ENCODE results near the gene EXOC6B. TPM values are rescaled to one million over a fixed set of nuclear protein-coding genes. Genes with fewer than 3 reads are reported as not detected.

Gene EXOC6B
- total RNA-seq, 1 donor from 2014 or later = 7.7 TPM

DNA sequence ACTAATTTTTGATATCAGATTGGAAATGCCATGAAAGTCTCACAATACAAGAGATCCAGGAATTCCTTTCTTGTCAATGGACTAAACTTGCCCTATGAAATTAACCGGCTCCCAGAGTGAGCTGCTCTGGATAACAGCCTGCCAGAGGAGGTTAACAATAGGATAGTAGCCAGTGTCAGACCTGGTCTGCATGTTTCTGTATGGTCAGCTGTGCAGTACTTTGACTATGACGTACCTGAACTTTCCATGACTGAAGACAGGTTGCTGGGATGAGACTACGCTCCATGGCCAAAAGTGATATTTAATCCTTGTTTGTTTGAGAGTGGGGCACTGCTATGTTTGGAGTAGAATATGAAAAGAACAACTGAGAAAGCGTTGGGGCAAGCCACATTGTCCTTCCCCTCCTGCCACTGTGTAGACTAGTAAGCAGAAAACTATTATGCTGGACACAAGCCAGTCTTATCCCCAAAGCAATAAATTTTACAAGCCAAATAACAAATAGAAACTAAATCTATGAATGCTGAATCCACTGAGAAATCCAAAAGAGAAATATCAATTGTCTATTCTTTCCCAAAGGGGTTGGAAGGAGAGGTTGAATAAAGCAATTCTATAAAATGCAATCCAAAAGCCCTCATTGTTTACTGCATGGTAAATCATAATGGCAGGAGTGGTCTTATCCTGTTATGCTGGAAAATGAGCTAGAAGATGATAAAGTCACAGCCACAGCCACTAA is 562.6 kb downstream of the EXOC6B start:
- TF ChIP-seq, protein P1, sequence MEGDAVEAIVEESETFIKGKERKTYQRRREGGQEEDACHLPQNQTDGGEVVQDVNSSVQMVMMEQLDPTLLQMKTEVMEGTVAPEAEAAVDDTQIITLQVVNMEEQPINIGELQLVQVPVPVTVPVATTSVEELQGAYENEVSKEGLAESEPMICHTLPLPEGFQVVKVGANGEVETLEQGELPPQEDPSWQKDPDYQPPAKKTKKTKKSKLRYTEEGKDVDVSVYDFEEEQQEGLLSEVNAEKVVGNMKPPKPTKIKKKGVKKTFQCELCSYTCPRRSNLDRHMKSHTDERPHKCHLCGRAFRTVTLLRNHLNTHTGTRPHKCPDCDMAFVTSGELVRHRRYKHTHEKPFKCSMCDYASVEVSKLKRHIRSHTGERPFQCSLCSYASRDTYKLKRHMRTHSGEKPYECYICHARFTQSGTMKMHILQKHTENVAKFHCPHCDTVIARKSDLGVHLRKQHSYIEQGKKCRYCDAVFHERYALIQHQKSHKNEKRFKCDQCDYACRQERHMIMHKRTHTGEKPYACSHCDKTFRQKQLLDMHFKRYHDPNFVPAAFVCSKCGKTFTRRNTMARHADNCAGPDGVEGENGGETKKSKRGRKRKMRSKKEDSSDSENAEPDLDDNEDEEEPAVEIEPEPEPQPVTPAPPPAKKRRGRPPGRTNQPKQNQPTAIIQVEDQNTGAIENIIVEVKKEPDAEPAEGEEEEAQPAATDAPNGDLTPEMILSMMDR (conservative IDR thresholded peaks at IDR 0.05; ENCODE audit: low read depth, low read length) = no peak
- no peak for DNase-seq (ENCODE audit: low read depth)
- no peak overlapping the region for H3K4me3 ChIP-seq (ENCODE audit: low read depth, low read length)

DNA sequence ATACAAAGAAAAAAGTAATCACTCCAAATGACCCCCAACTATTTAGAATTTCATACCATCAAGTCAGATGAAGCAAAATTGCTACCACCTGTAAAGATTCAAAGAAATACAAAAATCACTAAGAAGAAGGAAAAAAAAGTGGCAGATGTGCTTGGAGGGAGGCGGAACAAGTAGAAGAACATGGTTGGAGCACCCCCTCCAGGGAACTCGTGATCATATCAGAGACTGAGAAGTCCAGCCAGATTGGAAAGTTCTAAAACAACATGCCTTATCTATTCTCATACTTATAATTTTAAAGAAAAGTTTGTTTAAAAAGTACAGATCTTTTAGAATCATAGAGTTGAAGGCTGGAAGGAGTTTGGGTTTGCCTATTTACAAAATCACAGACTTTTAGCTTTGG is 564.8 kb downstream of the EXOC6B start:
- H3K4me3 ChIP-seq (ENCODE audit: low read depth, low read length) = no peak overlapping the region
- no peak for DNase-seq (ENCODE audit: low read depth)
- TF ChIP-seq, protein P1 (conservative IDR thresholded peaks at IDR 0.05; ENCODE audit: low read depth, low read length) = no peak

DNA sequence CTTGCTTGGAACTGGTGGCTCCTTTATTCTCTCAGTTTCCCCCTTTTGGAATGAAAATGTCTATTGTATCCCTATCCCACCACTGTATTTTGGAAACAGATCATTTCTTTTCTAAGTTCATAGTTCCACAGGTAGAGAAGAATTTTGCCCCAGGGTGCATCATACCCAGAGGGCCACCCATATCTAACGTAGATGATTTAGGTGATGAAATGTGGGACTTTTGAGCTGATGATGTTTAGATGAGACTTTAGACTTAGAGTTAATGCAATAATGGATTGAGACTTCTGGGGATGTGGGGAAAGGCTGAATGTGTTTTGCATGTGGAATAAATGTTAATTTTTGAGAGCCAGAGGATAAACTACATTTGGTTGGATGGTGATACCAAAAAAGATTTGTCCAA is 570.3 kb downstream of the EXOC6B start:
- H3K4me3 ChIP-seq (ENCODE audit: low read depth, low read length) = no peak overlapping the region
- TF ChIP-seq, protein P1 (conservative IDR thresholded peaks at IDR 0.05; ENCODE audit: low read depth, low read length) = no peak
- no peak for DNase-seq (ENCODE audit: low read depth)

DNA sequence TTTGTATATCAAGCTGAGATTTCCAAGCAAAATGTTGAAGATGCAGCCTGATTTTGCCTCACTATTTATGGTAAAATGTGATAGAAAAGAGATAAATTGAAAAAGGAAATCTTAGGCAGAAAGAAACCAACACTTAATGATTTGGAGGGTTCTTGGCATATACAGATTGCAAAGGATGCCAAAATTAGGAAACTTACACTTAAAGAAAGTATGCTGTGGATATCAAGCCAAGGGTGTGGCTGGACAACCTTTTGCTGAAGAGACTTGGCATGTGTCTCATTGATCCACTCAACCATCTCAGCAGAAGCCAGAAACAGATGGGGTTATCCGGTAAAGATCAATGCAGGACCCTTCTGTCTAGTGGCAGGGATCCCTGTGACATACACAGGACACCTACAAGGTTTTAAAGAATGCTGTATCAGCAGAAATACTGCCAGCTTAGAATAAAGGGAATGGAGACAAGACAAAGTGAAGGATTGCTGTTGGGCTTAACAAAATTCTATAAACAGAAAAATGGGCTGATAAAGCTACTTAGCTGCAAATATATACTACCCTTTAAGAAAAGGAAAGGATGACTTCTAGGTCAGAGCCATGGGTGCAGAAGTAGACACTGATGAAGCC is 570.9 kb downstream of the EXOC6B start:
- TF ChIP-seq, protein P1 (conservative IDR thresholded peaks at IDR 0.05; ENCODE audit: low read depth, low read length) = no peak
- no peak for DNase-seq (ENCODE audit: low read depth)
- no peak overlapping the region for H3K4me3 ChIP-seq (ENCODE audit: low read depth, low read length)

DNA sequence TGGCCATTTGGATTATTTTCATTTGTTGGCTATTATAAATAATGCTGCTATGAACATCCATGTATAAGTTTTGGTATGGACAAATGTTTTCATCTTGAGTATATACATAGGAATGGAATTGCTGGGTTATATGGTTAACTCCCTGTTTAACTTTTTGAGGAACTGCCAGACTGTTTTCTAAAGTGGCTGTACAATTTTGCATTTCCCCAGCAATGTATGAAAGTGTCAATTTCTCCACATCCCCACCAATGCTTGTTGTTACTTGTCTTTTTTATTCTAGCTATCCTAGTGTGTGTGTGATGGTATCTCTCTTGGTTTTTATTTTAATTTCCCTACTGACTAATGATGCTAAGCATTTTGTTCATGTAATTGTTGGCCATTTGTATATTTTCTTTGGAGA is 587.5 kb downstream of the EXOC6B start:
- DNase-seq (ENCODE audit: low read depth) = no peak
- TF ChIP-seq, protein P1 (conservative IDR thresholded peaks at IDR 0.05; ENCODE audit: low read depth, low read length) = no peak
- H3K4me3 ChIP-seq (ENCODE audit: low read depth, low read length) = no peak overlapping the region

DNA sequence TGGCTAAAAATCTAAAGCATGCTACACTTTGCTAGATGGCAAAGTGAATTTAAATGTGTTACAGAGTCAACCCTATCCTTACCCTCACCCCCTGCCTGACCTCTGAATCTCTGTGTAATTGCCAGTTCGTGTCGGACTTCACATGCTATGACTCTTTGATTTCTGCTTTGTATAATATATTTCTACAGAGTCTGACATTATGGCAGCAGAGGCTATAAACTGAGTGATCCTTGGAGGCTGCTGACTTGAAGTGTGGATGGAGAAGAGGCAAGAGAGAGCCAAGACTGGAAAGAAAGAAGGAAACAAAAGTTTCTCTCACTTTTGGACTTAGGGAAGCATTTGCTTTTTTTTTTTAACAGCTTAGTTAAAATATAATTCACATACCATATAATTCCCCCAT is 588.3 kb downstream of the EXOC6B start:
- TF ChIP-seq, protein P1 (conservative IDR thresholded peaks at IDR 0.05; ENCODE audit: low read depth, low read length) = no peak
- H3K4me3 ChIP-seq (ENCODE audit: low read depth, low read length) = no peak overlapping the region
- no peak for DNase-seq (ENCODE audit: low read depth)

Data from epithelial cell of proximal tubule (primary cell).